ENCODE data around the gene TJP1.
A peak's percentile ranks its signal among the peaks of the same experiment; 100 is the strongest.

Gene TJP1

DNA sequence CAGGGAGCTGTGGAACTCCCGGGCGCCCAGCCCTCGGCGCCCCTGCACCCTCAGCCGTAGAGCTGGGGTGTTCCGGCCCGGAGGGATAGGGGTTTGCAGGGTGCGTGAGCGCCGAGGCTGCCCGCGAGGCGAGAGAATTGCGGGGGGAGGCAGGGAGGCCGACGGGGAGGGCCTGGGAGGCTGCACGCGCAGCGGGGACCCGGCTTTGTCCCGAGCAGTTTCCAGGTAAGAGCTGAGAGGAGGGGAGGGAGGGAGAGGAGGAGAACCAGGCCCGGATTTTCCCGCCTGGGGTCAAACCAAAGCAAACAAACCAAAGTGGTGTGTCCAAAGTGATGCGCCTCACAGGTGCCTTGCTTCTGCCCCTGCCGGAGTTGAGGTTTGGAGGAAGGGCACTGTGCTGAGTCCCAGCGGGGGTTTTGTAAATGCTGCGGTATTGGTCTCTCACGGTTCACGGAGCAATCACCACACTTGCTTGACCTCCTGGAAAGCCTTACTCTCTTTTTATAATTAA lies 146.4 kb downstream of the TJP1 start:
- TF ChIP-seq ZC3H10 (CRISPR knock-in tag; IDR thresholded peaks at IDR 0.05) (no peak), PPARA (CRISPR knock-in tag; IDR thresholded peaks at IDR 0.05; ENCODE audit: borderline replicate concordance) (no peak), ESRRG (CRISPR knock-in tag; IDR thresholded peaks at IDR 0.05) (no peak), ARNTL (CRISPR knock-in tag; IDR thresholded peaks at IDR 0.05; ENCODE audit: borderline replicate concordance, low read depth) (no peak), OSR1 (CRISPR knock-in tag; IDR thresholded peaks at IDR 0.05) (no peak), BACH2 (CRISPR knock-in tag; IDR thresholded peaks at IDR 0.05; ENCODE audit: borderline replicate concordance) (no peak), ZNF565 (CRISPR knock-in tag; conservative IDR thresholded peaks at IDR 0.05; ENCODE audit: low read depth) (no peak), ZFP3 (CRISPR knock-in tag; IDR thresholded peaks at IDR 0.05) (no peak), TCF4 (CRISPR knock-in tag; IDR thresholded peaks at IDR 0.05; ENCODE audit: borderline replicate concordance) (no peak), ZFP30 (CRISPR knock-in tag; IDR thresholded peaks at IDR 0.05) (no peak), ISL1 (CRISPR knock-in tag; IDR thresholded peaks at IDR 0.05) (no peak), ZNF8 (CRISPR knock-in tag; IDR thresholded peaks at IDR 0.05) (no peak), GLIS3 (CRISPR knock-in tag; IDR thresholded peaks at IDR 0.05) (no peak), ZNF70 (CRISPR knock-in tag; IDR thresholded peaks at IDR 0.05) (no peak), CSDC2 (CRISPR knock-in tag; IDR thresholded peaks at IDR 0.05) (no peak)
- TF ChIP-seq, protein P1, sequence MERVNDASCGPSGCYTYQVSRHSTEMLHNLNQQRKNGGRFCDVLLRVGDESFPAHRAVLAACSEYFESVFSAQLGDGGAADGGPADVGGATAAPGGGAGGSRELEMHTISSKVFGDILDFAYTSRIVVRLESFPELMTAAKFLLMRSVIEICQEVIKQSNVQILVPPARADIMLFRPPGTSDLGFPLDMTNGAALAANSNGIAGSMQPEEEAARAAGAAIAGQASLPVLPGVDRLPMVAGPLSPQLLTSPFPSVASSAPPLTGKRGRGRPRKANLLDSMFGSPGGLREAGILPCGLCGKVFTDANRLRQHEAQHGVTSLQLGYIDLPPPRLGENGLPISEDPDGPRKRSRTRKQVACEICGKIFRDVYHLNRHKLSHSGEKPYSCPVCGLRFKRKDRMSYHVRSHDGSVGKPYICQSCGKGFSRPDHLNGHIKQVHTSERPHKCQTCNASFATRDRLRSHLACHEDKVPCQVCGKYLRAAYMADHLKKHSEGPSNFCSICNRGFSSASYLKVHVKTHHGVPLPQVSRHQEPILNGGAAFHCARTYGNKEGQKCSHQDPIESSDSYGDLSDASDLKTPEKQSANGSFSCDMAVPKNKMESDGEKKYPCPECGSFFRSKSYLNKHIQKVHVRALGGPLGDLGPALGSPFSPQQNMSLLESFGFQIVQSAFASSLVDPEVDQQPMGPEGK (CRISPR knock-in tag; IDR thresholded peaks at IDR 0.05; ENCODE audit: borderline replicate concordance) = no peak
- TF ChIP-seq, protein P2, sequence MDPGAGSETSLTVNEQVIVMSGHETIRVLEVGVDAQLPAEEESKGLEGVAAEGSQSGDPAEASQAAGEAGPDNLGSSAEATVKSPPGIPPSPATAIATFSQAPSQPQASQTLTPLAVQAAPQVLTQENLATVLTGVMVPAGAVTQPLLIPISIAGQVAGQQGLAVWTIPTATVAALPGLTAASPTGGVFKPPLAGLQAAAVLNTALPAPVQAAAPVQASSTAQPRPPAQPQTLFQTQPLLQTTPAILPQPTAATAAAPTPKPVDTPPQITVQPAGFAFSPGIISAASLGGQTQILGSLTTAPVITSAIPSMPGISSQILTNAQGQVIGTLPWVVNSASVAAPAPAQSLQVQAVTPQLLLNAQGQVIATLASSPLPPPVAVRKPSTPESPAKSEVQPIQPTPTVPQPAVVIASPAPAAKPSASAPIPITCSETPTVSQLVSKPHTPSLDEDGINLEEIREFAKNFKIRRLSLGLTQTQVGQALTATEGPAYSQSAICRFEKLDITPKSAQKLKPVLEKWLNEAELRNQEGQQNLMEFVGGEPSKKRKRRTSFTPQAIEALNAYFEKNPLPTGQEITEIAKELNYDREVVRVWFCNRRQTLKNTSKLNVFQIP (CRISPR knock-in tag; IDR thresholded peaks at IDR 0.05; ENCODE audit: borderline replicate concordance, low read depth) = no peak
- TF ChIP-seq, protein P3, sequence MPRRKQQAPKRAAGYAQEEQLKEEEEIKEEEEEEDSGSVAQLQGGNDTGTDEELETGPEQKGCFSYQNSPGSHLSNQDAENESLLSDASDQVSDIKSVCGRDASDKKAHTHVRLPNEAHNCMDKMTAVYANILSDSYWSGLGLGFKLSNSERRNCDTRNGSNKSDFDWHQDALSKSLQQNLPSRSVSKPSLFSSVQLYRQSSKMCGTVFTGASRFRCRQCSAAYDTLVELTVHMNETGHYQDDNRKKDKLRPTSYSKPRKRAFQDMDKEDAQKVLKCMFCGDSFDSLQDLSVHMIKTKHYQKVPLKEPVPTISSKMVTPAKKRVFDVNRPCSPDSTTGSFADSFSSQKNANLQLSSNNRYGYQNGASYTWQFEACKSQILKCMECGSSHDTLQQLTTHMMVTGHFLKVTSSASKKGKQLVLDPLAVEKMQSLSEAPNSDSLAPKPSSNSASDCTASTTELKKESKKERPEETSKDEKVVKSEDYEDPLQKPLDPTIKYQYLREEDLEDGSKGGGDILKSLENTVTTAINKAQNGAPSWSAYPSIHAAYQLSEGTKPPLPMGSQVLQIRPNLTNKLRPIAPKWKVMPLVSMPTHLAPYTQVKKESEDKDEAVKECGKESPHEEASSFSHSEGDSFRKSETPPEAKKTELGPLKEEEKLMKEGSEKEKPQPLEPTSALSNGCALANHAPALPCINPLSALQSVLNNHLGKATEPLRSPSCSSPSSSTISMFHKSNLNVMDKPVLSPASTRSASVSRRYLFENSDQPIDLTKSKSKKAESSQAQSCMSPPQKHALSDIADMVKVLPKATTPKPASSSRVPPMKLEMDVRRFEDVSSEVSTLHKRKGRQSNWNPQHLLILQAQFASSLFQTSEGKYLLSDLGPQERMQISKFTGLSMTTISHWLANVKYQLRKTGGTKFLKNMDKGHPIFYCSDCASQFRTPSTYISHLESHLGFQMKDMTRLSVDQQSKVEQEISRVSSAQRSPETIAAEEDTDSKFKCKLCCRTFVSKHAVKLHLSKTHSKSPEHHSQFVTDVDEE (CRISPR knock-in tag; IDR thresholded peaks at IDR 0.05) = no peak
- TF ChIP-seq, protein P4, sequence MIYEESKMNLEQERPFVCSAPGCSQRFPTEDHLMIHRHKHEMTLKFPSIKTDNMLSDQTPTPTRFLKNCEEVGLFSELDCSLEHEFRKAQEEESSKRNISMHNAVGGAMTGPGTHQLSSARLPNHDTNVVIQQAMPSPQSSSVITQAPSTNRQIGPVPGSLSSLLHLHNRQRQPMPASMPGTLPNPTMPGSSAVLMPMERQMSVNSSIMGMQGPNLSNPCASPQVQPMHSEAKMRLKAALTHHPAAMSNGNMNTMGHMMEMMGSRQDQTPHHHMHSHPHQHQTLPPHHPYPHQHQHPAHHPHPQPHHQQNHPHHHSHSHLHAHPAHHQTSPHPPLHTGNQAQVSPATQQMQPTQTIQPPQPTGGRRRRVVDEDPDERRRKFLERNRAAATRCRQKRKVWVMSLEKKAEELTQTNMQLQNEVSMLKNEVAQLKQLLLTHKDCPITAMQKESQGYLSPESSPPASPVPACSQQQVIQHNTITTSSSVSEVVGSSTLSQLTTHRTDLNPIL (CRISPR knock-in tag; IDR thresholded peaks at IDR 0.05; ENCODE audit: low read depth) = no peak
- no peak for ATAC-seq

DNA sequence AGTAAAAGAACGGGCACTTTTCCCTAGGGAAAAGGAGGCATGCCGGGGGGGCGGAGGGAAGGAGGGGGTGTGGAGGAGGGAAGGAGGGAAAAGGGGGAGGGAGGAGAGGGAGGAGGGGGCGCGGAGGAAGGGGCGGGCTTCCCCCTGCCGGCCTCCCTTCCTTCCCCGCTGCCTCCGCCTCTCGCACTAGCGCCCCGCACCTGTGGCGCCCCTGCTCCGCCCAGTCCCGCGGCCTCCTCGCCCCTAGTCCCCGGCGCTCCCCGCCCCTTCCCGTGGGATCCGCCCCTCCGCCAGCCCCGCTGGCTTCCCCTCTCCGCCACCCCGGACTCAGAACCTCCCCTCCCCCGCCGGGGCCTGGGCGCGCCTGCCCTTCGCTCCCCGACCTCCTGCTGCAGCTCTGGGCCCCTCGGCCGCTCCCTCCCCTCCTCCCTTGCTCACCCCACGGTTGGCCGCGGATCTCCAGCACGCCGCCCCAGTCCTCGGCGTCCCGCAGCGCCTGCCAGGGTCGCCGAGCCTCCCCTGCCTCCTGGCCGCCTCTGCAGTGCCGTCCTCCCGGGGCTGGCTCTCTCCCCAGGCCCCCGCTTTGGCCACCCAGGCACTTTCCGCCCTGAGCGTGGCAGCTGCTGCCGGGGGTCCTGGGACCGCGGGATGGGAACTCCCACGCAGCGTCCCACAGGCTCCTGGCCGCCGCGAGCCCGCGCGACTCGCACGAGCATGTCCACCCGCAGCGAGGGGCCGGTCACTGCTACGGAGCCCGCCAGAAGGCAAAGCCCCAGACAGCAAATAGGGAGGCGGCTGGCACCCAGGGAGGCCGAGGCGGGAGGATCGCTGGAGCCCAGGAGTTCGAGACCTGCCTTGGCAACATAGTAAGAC lies 147.4 kb downstream of the TJP1 start:
- no peak for TF ChIP-seq BACH2 (CRISPR knock-in tag; IDR thresholded peaks at IDR 0.05; ENCODE audit: borderline replicate concordance)
- TF ChIP-seq ARNTL (CRISPR knock-in tag; IDR thresholded peaks at IDR 0.05; ENCODE audit: borderline replicate concordance, low read depth) = no peak
- peak; percentile 46 for ATAC-seq

DNA sequence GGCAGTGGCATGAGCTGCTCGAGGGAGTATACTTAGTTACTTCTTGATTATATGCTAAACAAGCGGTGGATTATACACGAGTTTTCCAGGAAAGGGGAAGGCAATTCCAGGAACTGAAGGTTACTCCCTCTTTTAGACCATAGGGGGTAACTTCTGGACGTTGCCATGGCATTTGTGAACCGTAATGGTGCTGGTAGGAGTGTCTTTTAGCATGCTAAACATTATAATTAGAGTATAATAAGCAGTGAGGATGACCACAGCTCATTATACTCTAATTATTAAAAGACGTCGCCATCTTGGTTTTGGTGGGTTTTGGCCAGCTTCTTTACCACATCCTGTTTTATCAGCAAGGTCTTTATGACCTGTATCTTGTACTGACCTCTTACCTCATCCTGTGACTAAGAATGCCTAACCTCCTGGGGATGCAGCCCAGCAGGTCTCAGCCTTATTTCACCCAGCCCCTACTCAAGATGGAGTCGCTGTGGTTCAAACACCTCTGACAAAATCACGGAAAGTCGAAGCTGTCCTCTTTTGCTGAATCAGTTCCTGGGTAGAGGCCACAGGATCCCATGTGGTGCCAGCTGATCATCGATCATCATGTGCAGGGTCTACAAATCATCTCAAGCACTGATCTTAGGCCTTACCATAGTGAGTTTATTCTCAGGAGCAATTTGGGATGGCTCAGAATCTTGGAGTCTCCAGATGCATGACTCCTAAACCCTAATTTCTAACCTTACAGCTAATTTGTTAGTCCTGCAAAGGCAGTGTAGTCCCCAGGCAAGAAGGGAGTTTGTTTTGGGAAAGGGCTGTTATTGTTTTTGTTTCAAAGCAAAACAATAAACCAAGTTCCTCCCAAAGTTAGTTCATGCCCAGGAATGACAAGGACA lies 149.1 kb downstream of the TJP1 start:
- no peak for ATAC-seq
- TF ChIP-seq OSR1 (CRISPR knock-in tag; IDR thresholded peaks at IDR 0.05) (no peak), ZNF70 (CRISPR knock-in tag; IDR thresholded peaks at IDR 0.05) (no peak), ARNTL (CRISPR knock-in tag; IDR thresholded peaks at IDR 0.05; ENCODE audit: borderline replicate concordance, low read depth) (no peak), ZNF565 (CRISPR knock-in tag; conservative IDR thresholded peaks at IDR 0.05; ENCODE audit: low read depth) (no peak), SNAI2 (CRISPR knock-in tag; IDR thresholded peaks at IDR 0.05) (no peak), CSDC2 (CRISPR knock-in tag; IDR thresholded peaks at IDR 0.05) (no peak), RARB (CRISPR knock-in tag; IDR thresholded peaks at IDR 0.05) (no peak), ZNF8 (CRISPR knock-in tag; IDR thresholded peaks at IDR 0.05) (no peak), GLIS3 (CRISPR knock-in tag; IDR thresholded peaks at IDR 0.05) (no peak), ZFP3 (CRISPR knock-in tag; IDR thresholded peaks at IDR 0.05) (no peak), ZFP30 (CRISPR knock-in tag; IDR thresholded peaks at IDR 0.05) (no peak)
- TF ChIP-seq, protein P1 (CRISPR knock-in tag; IDR thresholded peaks at IDR 0.05; ENCODE audit: borderline replicate concordance) = no peak
- TF ChIP-seq, protein P5, sequence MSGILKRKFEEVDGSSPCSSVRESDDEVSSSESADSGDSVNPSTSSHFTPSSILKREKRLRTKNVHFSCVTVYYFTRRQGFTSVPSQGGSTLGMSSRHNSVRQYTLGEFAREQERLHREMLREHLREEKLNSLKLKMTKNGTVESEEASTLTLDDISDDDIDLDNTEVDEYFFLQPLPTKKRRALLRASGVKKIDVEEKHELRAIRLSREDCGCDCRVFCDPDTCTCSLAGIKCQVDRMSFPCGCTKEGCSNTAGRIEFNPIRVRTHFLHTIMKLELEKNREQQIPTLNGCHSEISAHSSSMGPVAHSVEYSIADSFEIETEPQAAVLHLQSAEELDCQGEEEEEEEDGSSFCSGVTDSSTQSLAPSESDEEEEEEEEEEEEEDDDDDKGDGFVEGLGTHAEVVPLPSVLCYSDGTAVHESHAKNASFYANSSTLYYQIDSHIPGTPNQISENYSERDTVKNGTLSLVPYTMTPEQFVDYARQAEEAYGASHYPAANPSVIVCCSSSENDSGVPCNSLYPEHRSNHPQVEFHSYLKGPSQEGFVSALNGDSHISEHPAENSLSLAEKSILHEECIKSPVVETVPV (CRISPR knock-in tag; IDR thresholded peaks at IDR 0.05) = no peak
